GM12878 (cell line): ENCODE data around the gene CHST8. TPM values are rescaled to one million over a fixed set of nuclear protein-coding genes. Genes with fewer than 3 reads are reported as not detected.

Source experiments
- ATAC-seq: fragments of 200-7000 bp; cut with Tn5 transposase; 3 replicates; pipeline ENCODE4 v1.9.1; 2020; ENCODE audit warnings: mild to moderate bottlenecking, moderate library complexity
- BruUV-seq: library from RNA; stranded (reverse); fragments of 400-500 nt; replicated peaks from 2 replicates; lab custom pipeline; 2021; lab: Mats Ljungman, UMichigan
- CTCF ChIA-PET: fragments of 300-600 bp; sonication (Branson Sonifier 250); formaldehyde crosslinking; extraction: SDS; loops from one replicate; lab custom pipeline; 2021; ENCODE audit warnings: inconsistent platforms; lab: Yijun Ruan, JAX
- POLR2A ChIA-PET: fragments of 350-600 bp; formaldehyde crosslinking; extraction: SDS; loops from one replicate; lab custom pipeline; 2021; ENCODE audit warnings: inconsistent platforms; lab: Charles Lee
- RAD21 ChIA-PET: fragments of 300-600 bp; sonication (Branson Sonifier 250); formaldehyde crosslinking; loops from one replicate; lab custom pipeline; 2023; ENCODE audit warnings: antibody characterized with exemption; ENCODE audit not compliant: unreplicated experiment; lab: Charles Lee
- SMC1A ChIA-PET: fragments of 300-600 bp; sonication (Branson Sonifier 250); formaldehyde crosslinking; loops from one replicate; lab custom pipeline; 2023; ENCODE audit not compliant: unreplicated experiment, uncharacterized antibody; lab: Charles Lee
- DNase-seq: peaks from one replicate; pipeline ENCODE4 v3.0.0-alpha.2; 2011; ENCODE audit warnings: low read depth, low spot score
- FAIRE-seq: peaks from 3 replicates; lab custom pipeline; 2011; peaks lifted over from hg19 to GRCh38; lab: Jason Lieb, UNC
- H2AFZ ChIP-seq: 2 replicates; pipeline ENCODE4 v1.6.0; 2011; ENCODE audit warnings: low read depth, low read length, control low read depth; ENCODE audit not compliant: control insufficient read depth
- H3K27ac ChIP-seq: 2 replicates; pipeline ENCODE4 v1.5.1; 2011; ENCODE audit warnings: control low read depth; ENCODE audit not compliant: control insufficient read depth, insufficient read depth
- H3K27me3 ChIP-seq, 2 experiments: replicated peaks in 1 of 2; 2 replicates each; pipeline versions ENCODE4 v1.6.0 to v1.6.1; 2011; ENCODE audit warnings: low read length in 1 of 2; ENCODE audit not compliant: control insufficient read depth in 2 of 2, insufficient read depth in 2 of 2
- H3K36me3 ChIP-seq, 2 experiments: 2 replicates each; pipeline ENCODE4 v1.5.1; 2011; ENCODE audit warnings: low read length in 1 of 2; ENCODE audit not compliant: control insufficient read depth in 2 of 2, insufficient read depth in 2 of 2
- H3K4me1 ChIP-seq: 2 replicates; pipeline ENCODE4 v1.6.1; 2011; ENCODE audit warnings: mild to moderate bottlenecking, low read length, moderate library complexity, mixed read lengths; ENCODE audit not compliant: control insufficient read depth, insufficient read depth
- H3K4me2 ChIP-seq: 2 replicates; pipeline ENCODE4 v1.6.0; 2011; ENCODE audit warnings: control low read depth; ENCODE audit not compliant: control insufficient read depth, insufficient read depth
- H3K4me3 ChIP-seq: fragments of 200-600 bp; sonication (generic); 2 replicates; pipeline ENCODE4 v1.5.1; 2016
- H3K79me2 ChIP-seq: 2 replicates; pipeline ENCODE4 v1.6.0; 2011; ENCODE audit warnings: low read length; ENCODE audit not compliant: control insufficient read depth, insufficient read depth
- H3K9ac ChIP-seq: 2 replicates; pipeline ENCODE4 v1.8.0; 2011; ENCODE audit warnings: low read length, control low read depth, mixed read lengths; ENCODE audit not compliant: control insufficient read depth, insufficient read depth
- H3K9me3 ChIP-seq: replicated peaks from 3 replicates; pipeline ENCODE4 v1.5.1; 2011; ENCODE audit warnings: mild to moderate bottlenecking, low read length; ENCODE audit not compliant: control insufficient read depth, insufficient read depth
- H4K20me1 ChIP-seq: 2 replicates; pipeline ENCODE4 v1.6.0; 2011; ENCODE audit not compliant: control insufficient read depth, insufficient read depth
- ASH2L ChIP-seq: fragments of 300-600, 200-600 bp; sonication (generic); IDR thresholded peaks from 2 replicates; pipeline ENCODE4 v1.6.1; 2017; ENCODE audit warnings: low read depth, mild to moderate bottlenecking, borderline replicate concordance
- BCL3 ChIP-seq: IDR thresholded peaks from 2 replicates; pipeline ENCODE4 v1.6.1; 2011; ENCODE audit warnings: borderline replicate concordance, low read depth, mild to moderate bottlenecking, moderate library complexity, low read length; ENCODE audit not compliant: insufficient read depth, poor library complexity, severe bottlenecking
- BHLHE40 ChIP-seq, 2 experiments: fragments of 450-650 bp in 1 of 2; IDR thresholded peaks; 2 replicates each; pipeline ENCODE4 v1.6.1; 2011 to 2017; ENCODE audit warnings: low read depth in 2 of 2, borderline replicate concordance in 1 of 2, improper control_type of control experiment in 1 of 2, low read length in 1 of 2, mild to moderate bottlenecking in 1 of 2
- EED ChIP-seq: sonication (generic); IDR thresholded peaks from 2 replicates; pipeline ENCODE4 v1.6.1; 2016; ENCODE audit warnings: antibody characterized with exemption, low read depth
- GATAD2B ChIP-seq: fragments of 450-650 bp; conservative IDR thresholded peaks from 2 replicates; pipeline ENCODE4 v1.6.1; 2017; ENCODE audit warnings: low read depth, mild to moderate bottlenecking, moderate library complexity
- HDGF ChIP-seq: fragments of 450-650 bp; IDR thresholded peaks from 2 replicates; pipeline ENCODE4 v1.6.1; 2016; ENCODE audit warnings: antibody characterized with exemption
- MTA2 ChIP-seq: fragments of 450-650 bp; IDR thresholded peaks from 2 replicates; pipeline ENCODE4 v1.6.1; 2016; ENCODE audit warnings: low read depth, mild to moderate bottlenecking, moderate library complexity
- PKNOX1 ChIP-seq: fragments of 450-650 bp; IDR thresholded peaks from 2 replicates; pipeline ENCODE4 v1.6.1; 2016; ENCODE audit warnings: mild to moderate bottlenecking
- POLR2A ChIP-seq: IDR thresholded peaks from 2 replicates; pipeline ENCODE4 v1.6.1; 2011; ENCODE audit warnings: low read depth, mild to moderate bottlenecking, low read length
- RAD51 ChIP-seq: fragments of 450-650 bp; IDR thresholded peaks from 2 replicates; pipeline ENCODE4 v1.6.1; 2016; ENCODE audit warnings: moderate library complexity, mild to moderate bottlenecking, inconsistent platforms
- SIX5 ChIP-seq: IDR thresholded peaks from 2 replicates; pipeline ENCODE4 v1.6.1; 2011; ENCODE audit warnings: mild to moderate bottlenecking, low read depth, low read length, moderate library complexity; ENCODE audit not compliant: severe bottlenecking
- TBL1XR1 ChIP-seq: IDR thresholded peaks from 2 replicates; pipeline ENCODE4 v1.6.1; 2012; ENCODE audit warnings: low read depth, low read length, improper control_type of control experiment
- ZNF687 ChIP-seq: fragments of 450-650 bp; IDR thresholded peaks from 2 replicates; pipeline ENCODE4 v1.6.1; 2017; ENCODE audit warnings: mild to moderate bottlenecking, moderate library complexity
- WGBS: methylation state at CpG from one replicate; pipeline ENCODE4 v1.1.6; 2016; ENCODE audit warnings: low lambda C conversion rate; ENCODE audit not compliant: insufficient replicate concordance, insufficient coverage; ENCODE audit errors: missing lambda C conversion rate; 5-methylcytosine and 5-hydroxymethylcytosine counted together
- in situ Hi-C: fragments of 300-500 bp; cut with MboI; formaldehyde crosslinking; loops from 9 replicates; pipeline ENCODE4 v1.14.3; 2018; ENCODE audit warnings: mixed read lengths
- intact Hi-C: fragments of 100-400 bp; cut with micrococcal nuclease; formaldehyde crosslinking; loops from one replicate; pipeline ENCODE4 v1.14.2; 2022; ENCODE audit not compliant: unreplicated experiment
- polyA plus RNA-seq, 11 experiments: library from polyadenylated mRNA; depleted of rRNA in 4 of 11; unstranded in 6 of 11; stranded (reverse) in 5 of 11; fragments of >200 nt; fragmentation: Nextera tagmentation in 4 of 11; fragmentation: Illumina TruSeq in 1 of 11; extraction: Ambion mirVana in 4 of 11; extraction: Trizol in 1 of 11; gene quantifications; 1 replicate in 1 of 11; 2 replicates in 10 of 11; pipeline versions ENCODE4 v1.2.1 to v1.2.3, GENCODE V29; 2011 to 2016; ENCODE audit warnings: inconsistent platforms in 2 of 11, missing spikeins in 2 of 11, low read depth in 1 of 11
- total RNA-seq, 4 experiments: library from RNA; depleted of rRNA in 3 of 4; stranded (reverse); fragments of >200 nt in 3 of 4; fragmentation: Illumina TruSeq in 1 of 4; extraction: Trizol in 1 of 4; gene quantifications; 2 replicates each; pipeline versions ENCODE4 v1.2.1 to v1.2.3, GENCODE V29; 2013 to 2021
- TF ChIP-seq, protein P1 (sequence below): fragments of 450-650 bp; IDR thresholded peaks from 2 replicates; pipeline ENCODE4 v1.6.1; 2017; ENCODE audit warnings: mild to moderate bottlenecking, low read depth, inconsistent platforms; ENCODE audit not compliant: poor library complexity, severe bottlenecking

Gene CHST8
- total and polyA plus RNA-seq, 10 of the 15 experiments (the other 5 are each of a cell fraction or from before 2014, with no cell fraction given) = 0.06 TPM; not detected in 9

- TF ChIP-seq HDGF = no peak
- no peak for TF ChIP-seq SIX5
- TF ChIP-seq MTA2 = no peak
- TF ChIP-seq TBL1XR1 = no peak
- no peak for TF ChIP-seq GATAD2B
- no peak for TF ChIP-seq PKNOX1
- TF ChIP-seq, protein P1, sequence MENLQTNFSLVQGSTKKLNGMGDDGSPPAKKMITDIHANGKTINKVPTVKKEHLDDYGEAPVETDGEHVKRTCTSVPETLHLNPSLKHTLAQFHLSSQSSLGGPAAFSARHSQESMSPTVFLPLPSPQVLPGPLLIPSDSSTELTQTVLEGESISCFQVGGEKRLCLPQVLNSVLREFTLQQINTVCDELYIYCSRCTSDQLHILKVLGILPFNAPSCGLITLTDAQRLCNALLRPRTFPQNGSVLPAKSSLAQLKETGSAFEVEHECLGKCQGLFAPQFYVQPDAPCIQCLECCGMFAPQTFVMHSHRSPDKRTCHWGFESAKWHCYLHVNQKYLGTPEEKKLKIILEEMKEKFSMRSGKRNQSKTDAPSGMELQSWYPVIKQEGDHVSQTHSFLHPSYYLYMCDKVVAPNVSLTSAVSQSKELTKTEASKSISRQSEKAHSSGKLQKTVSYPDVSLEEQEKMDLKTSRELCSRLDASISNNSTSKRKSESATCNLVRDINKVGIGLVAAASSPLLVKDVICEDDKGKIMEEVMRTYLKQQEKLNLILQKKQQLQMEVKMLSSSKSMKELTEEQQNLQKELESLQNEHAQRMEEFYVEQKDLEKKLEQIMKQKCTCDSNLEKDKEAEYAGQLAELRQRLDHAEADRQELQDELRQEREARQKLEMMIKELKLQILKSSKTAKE = no peak
- no peak for TF ChIP-seq BCL3
Observed at GRCh38 chr19:33810821-33811220, 189.1 kb downstream of the CHST8 start (continued).

DNA sequence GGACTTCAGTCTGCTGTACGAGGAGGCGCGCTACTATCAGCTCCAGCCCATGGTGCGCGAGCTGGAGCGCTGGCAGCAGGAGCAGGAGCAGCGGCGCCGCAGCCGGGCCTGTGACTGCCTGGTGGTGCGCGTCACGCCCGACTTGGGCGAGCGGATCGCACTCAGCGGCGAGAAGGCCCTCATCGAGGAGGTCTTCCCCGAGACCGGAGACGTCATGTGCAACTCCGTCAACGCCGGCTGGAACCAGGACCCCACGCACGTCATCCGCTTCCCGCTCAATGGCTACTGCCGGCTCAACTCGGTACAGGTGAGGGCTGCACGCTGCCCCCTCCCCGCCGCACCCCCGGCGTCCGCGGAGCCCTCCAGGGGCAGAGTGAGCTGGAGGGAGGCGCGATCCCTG, 189.5 kb downstream of the CHST8 start:
- RAD21 ChIA-PET = no interaction called here
- H3K36me3 ChIP-seq = no peaks in the 10 kb centered on the region
- H4K20me1 ChIP-seq = no peaks in the 10 kb centered on the region
- SMC1A ChIA-PET = no interaction called here
- H3K27ac ChIP-seq = no peak overlapping the region
- H3K9ac ChIP-seq = no peak overlapping the region
- FAIRE-seq = no peak
- in situ Hi-C loops (no loop called here), intact Hi-C loops (no loop called here)
- no peak for DNase-seq
- POLR2A ChIA-PET = interaction anchor here (0.6 kb wide), 1 partner anchor 12 kb away, joined by 3 read pairs; no protein-coding TSS in a partner anchor
- no peaks in the 10 kb centered on the region for H3K27me3 ChIP-seq
- H3K4me2 ChIP-seq = no peak overlapping the region
- H3K79me2 ChIP-seq = no peaks in the 10 kb centered on the region
- CTCF ChIA-PET = interaction anchor here (0.7 kb wide), 1 partner anchor 598 kb away, joined by 3 read pairs; no protein-coding TSS in a partner anchor
- 74% methylated on average over 41 of the region's 41 CpGs for WGBS
- no TSS peak for BruUV-seq
- H3K4me1 ChIP-seq = no peaks in the 10 kb centered on the region
- no peaks in the 10 kb centered on the region for H3K9me3 ChIP-seq
- no peak for TF ChIP-seq BHLHE40 (IDR thresholded peaks at IDR 0.05; ENCODE audit: borderline replicate concordance in 1 of 2, low read depth in 2 of 2, low read length in 1 of 2)
- no peak for TF ChIP-seq ASH2L
- TF ChIP-seq EED = no peak
- no peak for TF ChIP-seq PKNOX1
- TF ChIP-seq ZNF687 = no peak
- no peak for TF ChIP-seq RAD51
- TF ChIP-seq SIX5 = no peak
- no peak for TF ChIP-seq POLR2A
- H3K4me3 ChIP-seq = no peak overlapping the region
- ATAC-seq = no peak
- no peak overlapping the region for H2AFZ ChIP-seq
